Stimulated activated CD4-positive, alpha-beta T cell treated with anti-CD3 and anti-CD28 coated beads, TNF-alpha, amount 100 ng/mL, for 48 hours (primary cell): ENCODE measurements around the gene CREB5.
"Not testable (repeated sequence)": the region's sequence is repeated elsewhere in the genome, so short reads cannot be mapped to it uniquely, and the experiment has no call there.

ENCODE experiments used
- DNase-seq, 3 donors: peaks; one replicate each; pipeline ENCODE4 v3.0.0-alpha.2; 2020; ENCODE audit warnings: low read depth in 3 of 3

The CREB5 gene

DNA sequence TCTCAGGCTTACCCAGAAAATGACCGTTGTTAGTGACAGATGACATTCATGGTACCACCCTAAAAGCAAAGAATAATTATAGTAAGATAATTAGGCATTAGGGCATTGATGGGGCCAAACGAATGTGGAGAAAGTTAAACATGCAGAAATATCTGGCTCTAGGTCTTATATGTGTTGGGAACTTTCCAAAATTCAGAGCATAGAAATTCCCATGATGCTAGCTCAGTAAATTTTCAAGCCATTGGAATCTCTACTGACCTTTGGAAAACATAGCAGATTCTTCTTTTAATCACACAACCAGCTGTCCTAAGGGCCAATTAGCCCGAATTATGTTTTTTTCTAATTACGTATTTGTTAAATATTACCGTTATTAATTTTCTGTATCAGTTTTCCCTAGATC, 136.1 kb downstream of the CREB5 start:
- no peak for DNase-seq

DNA sequence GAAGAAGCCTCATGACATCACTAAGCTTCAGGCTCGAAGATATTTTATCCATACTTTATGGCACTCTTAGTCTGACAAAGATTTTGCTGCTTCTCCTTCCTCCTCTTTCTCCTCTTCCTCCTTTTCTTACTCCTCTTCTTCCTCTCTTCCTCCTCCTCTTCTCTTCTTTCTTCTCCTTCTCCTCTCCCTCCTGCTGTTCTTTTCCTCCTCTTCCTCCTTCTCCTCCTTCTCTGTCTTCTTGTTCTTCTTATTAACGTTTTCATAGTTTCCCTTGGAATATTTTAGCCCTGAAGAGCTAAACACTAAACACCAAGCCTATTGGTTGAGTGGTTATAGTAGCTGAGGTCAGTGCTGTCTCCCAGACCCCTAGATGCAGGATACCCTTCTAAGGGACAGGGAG, 137.7 kb downstream of the CREB5 start:
- no peak for DNase-seq

DNA sequence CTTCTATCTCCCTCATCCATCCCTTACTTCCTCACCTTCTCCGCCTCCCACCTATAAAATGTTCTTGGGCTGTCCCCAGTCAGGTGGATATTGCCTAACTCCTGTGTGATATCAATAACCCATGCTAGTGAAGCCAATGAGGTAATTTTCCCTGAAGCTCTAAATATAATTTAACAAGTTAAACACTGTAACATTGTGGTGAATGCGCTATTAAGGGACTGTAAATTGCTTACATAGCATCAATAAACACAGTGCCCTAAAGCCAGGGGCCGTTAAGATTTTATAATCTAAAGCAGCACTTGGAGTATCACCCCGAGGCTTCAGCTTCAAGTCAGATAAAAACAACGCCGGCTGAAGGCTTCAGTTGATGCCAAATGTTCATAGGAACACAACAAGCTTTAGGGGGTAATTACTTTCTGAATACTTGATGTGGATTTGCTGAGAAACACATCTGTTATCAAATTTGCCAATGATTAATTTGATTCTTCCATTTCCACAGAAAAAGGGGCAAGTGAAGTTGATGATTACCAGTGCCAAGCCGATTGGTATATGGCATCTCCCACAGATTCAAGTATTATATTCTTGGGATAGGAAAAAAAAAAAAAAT, 138.4 kb downstream of the CREB5 start:
- no peak for DNase-seq

DNA sequence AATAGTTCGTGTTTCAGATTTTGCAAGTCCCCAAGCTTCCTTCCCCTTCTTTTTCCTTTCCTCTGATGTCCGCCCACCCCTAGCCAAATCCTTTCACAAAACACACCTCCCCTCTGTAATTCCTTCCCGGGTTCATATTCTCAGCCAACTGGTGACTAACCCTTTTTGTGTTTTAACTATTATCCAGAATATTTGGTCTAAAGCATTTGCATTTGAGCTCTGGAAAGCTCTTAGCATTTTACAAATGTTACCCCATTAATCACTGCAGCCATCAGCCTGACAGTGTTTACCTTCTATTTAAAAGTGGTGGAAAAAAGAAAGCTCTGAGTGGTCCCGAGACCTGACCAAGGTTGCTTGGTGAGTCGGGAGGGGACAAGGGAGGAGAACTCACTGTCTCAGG, 139.0 kb downstream of the CREB5 start:
- no peak for DNase-seq

GRCh38 chr7:28551766-28552165, 139.4 kb downstream of the CREB5 start:
- DNase-seq, result not testable (repeated sequence)

GRCh38 chr7:28554802-28555471, 142.6 kb downstream of the CREB5 start:
- no peak for DNase-seq

DNA sequence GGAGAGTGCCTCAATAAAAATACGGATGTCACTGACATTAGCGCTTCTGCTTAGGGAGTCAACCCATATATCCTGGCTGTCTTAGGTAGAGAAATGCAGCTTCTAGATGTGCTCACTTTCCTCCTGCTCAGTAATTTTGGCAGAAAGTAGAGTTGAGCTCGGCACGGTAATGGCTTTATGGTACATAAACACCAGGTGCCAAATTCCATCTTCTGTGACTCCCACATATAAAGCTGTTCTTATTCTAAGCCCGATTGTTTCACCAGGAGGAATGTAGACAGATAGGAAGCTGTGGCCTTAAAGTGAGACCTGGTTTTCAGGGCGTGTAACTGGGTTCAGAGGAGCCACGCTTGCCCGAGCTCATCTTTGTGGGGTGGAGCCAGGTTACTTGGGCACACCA, 143.7 kb downstream of the CREB5 start:
- DNase-seq, result no peak

GRCh38 chr7:28556671-28557070, 144.4 kb downstream of the CREB5 start:
- DNase-seq, result no peak

DNA sequence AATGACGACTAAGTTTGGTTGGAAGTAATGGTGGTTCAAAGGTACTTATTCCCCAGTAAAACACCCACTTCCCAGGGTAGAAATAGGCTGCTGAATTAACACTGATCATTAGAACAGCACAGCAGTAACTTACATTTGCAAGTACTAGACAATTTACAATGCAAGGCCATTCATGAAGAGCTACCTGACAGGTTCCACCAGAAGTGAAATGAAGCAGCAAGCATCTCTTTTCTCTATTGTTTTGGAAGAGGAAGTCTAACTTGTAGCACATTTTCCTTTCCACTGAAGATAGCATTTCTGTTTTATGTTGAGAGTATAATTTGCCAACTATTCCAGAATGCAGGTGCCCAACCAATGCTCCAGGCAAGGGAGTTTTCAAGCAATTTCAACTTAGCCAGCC, 145.9 kb downstream of the CREB5 start:
- no peak for DNase-seq

DNA sequence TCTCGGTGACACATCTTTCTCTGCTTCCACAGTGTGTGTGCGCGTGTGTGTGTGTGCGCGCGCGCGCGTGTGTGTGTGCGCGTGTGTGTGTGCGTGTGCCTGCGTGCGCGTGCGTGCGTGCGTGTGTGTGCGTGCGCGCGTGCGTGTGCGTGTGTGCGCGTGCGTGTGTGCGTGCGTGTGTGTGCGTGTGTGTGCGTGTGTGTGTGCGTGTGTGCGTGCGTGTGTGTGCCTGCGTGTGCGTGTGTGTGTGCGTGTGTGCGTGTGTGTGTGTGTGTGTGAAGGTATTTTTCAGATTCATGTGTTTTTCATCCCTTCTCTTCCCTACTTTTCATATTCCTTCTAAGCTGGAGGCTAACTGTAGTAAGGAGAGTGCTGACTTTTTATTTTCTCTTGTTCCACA, 148.4 kb downstream of the CREB5 start:
- DNase-seq, result no peak

- no peak for DNase-seq
Observed at GRCh38 chr7:28564033-28564432, 151.7 kb downstream of the CREB5 start.

- DNase-seq, result no peak
Observed at GRCh38 chr7:28564755-28565374, 152.5 kb downstream of the CREB5 start.

- DNase-seq, result no peak
Observed at GRCh38 chr7:28565980-28566379, 153.7 kb downstream of the CREB5 start.

- DNase-seq, result no peak
Observed at GRCh38 chr7:28570113-28570969, 158.0 kb downstream of the CREB5 start.

- no peak for DNase-seq
Observed at GRCh38 chr7:28570970-28571288, 158.6 kb downstream of the CREB5 start.

DNA sequence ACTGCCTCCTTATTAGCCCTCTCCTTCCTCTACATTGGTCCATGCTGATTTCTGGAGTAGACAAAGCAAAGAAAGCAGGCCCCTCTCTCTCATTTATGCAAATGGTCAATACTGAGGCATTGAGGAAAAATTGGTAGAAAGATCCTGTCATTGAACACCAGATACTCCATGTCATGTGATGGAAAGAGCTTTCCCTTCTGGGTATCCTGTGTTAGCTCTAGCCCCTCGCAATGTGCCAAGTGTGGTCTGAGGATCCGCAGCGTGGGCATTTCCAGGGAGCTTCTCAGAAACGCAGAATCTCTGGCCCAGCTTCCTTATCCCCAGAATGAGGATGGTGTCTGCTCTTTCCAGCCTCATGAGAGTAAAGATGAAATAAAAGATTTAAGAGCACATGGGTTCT, 159.1 kb downstream of the CREB5 start:
- DNase-seq, result no peak

- DNase-seq, result no peak
Observed at GRCh38 chr7:28572321-28573058, 160.2 kb downstream of the CREB5 start.

DNA sequence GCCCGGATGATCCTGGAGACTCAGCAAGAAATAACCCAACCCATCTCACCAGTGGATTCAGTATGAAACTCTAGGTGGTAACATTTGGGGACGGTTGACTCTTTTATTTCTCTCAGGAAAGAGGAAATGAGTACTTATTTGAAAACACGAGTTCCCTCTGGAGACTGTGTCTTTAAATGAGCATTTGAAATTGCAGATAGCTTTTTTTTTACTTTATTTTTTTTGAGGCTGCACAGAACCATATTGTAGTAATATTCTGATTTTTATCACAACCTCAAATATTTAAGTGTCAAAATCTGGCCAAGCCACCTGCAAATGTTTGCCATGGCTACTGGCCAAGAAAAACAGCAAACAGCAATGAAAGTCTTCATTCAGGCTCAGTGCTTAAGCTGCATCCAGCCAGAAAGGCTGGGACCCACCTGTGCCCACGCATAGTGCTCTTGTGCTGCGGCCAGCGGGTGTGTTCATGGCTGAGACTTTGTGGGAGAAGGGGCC, 160.8 kb downstream of the CREB5 start:
- no peak for DNase-seq

DNA sequence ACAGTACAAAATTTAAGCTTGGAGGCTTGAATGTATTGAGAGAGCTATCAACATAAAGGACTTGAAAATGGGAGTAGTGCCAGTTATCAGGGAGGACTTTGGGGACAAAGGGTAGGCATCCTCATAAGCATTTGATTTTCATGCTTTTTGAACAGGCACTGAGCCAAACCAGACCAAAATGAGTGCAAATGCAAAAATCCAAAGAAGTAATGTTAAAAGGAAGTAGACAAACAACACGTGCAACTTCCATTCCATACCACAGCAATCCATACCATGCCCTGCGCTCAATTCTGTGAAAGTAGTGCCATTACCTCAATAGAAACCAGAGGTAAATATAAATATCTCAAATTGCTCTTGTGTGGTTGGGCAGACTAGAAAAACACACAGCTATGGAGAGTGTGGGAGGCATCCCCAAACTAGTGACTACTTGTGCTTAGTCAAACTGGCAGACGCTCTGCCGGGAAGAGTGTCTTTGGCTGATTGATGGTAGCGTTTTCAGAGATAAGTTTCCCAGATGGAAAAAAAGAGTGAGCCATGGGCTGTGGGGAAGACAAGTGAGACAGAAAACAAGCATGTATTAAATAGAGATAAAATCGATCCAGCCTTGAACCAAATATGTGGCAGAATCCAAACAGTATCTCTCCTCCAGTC, 161.5 kb downstream of the CREB5 start:
- no peak for DNase-seq

- no peak for DNase-seq
Observed at GRCh38 chr7:28575241-28575643, 162.9 kb downstream of the CREB5 start.

- no peak for DNase-seq
Observed at GRCh38 chr7:28576656-28577055, 164.3 kb downstream of the CREB5 start.
